GM12874 (cell line): Measurements from ENCODE around the gene LIPE.

Source experiments
- CTCF ChIP-seq: IDR thresholded peaks from 2 replicates; pipeline ENCODE4 v1.5.1; 2011; ENCODE audit warnings: low read depth, mild to moderate bottlenecking, control low read depth, low read length, moderate library complexity; ENCODE audit not compliant: insufficient read depth

The LIPE gene

DNA sequence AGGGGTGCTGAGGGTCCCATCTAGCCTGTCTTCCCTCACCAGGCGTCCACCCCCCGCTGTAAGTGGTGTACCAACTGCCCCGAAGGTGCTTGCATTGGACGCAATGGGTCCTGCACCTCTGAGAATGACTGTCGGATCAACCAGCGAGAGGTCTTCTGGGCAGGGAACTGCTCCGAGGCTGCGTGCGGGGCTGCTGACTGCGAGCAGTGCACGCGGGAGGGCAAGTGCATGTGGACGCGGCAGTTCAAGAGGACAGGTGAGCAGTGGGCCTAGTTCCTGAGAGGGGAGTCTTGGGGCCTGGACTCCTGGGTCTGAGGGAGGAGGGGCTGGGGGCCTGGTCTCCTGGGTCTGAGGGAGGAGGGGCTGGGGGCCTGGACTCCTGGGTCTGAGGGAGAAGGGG, 64.8 kb downstream of the LIPE start:
- TF ChIP-seq CTCF: no peak

- no peak for TF ChIP-seq CTCF
Observed at GRCh38 chr19:42361545-42361910, 65.7 kb downstream of the LIPE start.

- TF ChIP-seq CTCF: no peak
Observed at GRCh38 chr19:42360787-42361544, 66.2 kb downstream of the LIPE start.

GRCh38 chr19:42357290-42357689, 69.9 kb downstream of the LIPE start:
- TF ChIP-seq CTCF: no peak

DNA sequence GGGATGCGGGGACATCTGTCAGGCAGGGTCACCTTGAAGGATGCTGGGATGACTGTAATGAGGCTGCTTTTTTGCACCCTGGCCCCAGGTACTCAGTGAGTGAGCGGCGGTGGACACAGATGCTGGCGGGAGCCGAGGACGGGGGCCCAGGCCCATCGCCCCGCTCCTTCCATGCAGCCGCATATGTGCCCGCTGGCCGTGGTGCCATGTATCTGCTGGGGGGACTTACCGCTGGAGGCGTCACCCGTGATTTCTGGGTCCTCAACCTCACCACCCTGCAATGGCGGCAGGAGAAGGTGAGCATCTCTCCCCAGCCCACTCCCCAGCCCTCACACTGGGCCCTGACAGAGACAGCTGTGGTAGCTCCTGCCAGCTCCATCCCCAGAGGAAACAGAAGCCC, 70.5 kb downstream of the LIPE start:
- TF ChIP-seq CTCF: no peak

- TF ChIP-seq CTCF: no peak
Observed at GRCh38 chr19:42355896-42356295, 71.3 kb downstream of the LIPE start.

DNA sequence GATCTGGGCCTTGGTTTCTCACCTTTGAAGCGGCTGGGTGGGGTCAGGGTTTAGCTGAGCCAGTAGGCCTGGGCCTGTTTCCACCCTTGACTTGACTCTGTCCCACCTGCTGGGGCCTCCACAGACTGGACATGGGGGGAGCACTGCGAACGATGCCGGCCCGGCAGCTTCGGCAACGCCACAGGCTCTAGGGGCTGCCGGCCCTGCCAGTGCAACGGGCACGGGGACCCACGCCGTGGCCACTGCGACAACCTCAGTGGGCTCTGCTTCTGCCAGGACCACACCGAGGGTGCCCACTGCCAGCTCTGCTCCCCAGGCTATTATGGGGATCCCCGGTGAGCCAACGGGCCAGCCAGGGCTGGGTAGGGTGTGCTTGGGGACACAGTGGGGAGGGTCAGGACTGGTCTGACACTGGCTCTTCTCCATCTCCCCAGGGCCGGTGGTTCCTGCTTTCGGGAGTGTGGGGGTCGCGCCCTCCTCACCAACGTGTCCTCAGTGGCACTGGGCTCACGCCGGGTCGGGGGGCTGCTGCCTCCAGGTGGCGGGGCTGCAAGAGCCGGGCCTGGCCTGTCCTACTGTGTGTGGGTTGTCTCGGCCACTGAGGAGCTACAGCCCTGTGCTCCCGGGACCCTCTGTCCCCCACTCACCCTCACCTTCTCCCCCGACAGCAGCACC, 73.7 kb downstream of the LIPE start:
- no peak for TF ChIP-seq CTCF
